GM23338 (cell line): ENCODE measurements around the gene PPIC. TPM values are rescaled to one million over a fixed set of nuclear protein-coding genes. Genes with fewer than 3 reads are reported as not detected.

Experiments
- ATAC-seq: fragments of 200-7000 bp; cut with Tn5 transposase; 3 replicates; pipeline ENCODE4 v1.9.1; 2020
- DNase-seq: peaks from one replicate; pipeline ENCODE4 v3.0.0-alpha.2; 2015; ENCODE audit warnings: low spot score
- H2AFZ ChIP-seq: fragments of 200-600 bp; sonication (generic); 2 replicates; pipeline ENCODE4 v1.8.0; 2016; ENCODE audit warnings: antibody characterized with exemption, mild to moderate bottlenecking, moderate library complexity
- H3F3A ChIP-seq: fragments of 200-600 bp; sonication (generic); replicated peaks from 2 replicates; pipeline ENCODE4 v1.8.0; 2017; ENCODE audit warnings: antibody characterized with exemption, mixed run types, low read depth
- H3K27ac ChIP-seq: fragments of 200-600 bp; sonication (generic); 2 replicates; pipeline ENCODE4 v1.6.1; 2016; ENCODE audit warnings: low read depth
- H3K27me3 ChIP-seq: fragments of 200-600 bp; sonication (generic); 2 replicates; pipeline ENCODE4 v1.8.0; 2016; ENCODE audit warnings: mild to moderate bottlenecking, mixed run types, moderate library complexity; ENCODE audit not compliant: insufficient read depth
- H3K36me3 ChIP-seq: fragments of 200-600 bp; sonication (generic); 2 replicates; pipeline ENCODE4 v1.8.0; 2016; ENCODE audit warnings: mild to moderate bottlenecking; ENCODE audit not compliant: insufficient read depth
- H3K4me1 ChIP-seq: fragments of 200-600 bp; sonication (generic); 2 replicates; pipeline ENCODE4 v1.8.0; 2016; ENCODE audit warnings: mild to moderate bottlenecking, moderate library complexity; ENCODE audit not compliant: insufficient read depth
- H3K4me2 ChIP-seq: fragments of 200-600 bp; sonication (generic); 2 replicates; pipeline ENCODE4 v1.7.1; 2017; ENCODE audit warnings: mixed run types
- H3K4me3 ChIP-seq: fragments of 200-600 bp; sonication (generic); 2 replicates; pipeline ENCODE4 v1.6.1; 2016; ENCODE audit warnings: mixed run types
- H3K79me2 ChIP-seq: fragments of 200-600 bp; sonication (generic); replicated peaks from 2 replicates; pipeline ENCODE4 v1.8.0; 2017; ENCODE audit warnings: mild to moderate bottlenecking; ENCODE audit not compliant: insufficient read depth
- H3K9me2 ChIP-seq: fragments of 200-600 bp; sonication (generic); 2 replicates; pipeline ENCODE4 v1.8.0; 2017; ENCODE audit not compliant: insufficient read depth
- H4K20me1 ChIP-seq: fragments of 200-600 bp; sonication (generic); replicated peaks from 2 replicates; pipeline ENCODE4 v1.8.0; 2017; ENCODE audit warnings: mild to moderate bottlenecking; ENCODE audit not compliant: insufficient read depth
- H3K27ac Mint-ChIP-seq: 2 replicates; pipeline ENCODE4 v1.8.0; 2020; ENCODE audit warnings: inconsistent platforms, mild to moderate bottlenecking, moderate library complexity, mixed read lengths
- H3K27me3 Mint-ChIP-seq: 3 replicates; pipeline ENCODE4 v1.8.0; 2022; ENCODE audit warnings: low read depth, mild to moderate bottlenecking, moderate library complexity, mixed read lengths, inconsistent platforms; ENCODE audit not compliant: insufficient read depth, poor library complexity
- H3K36me3 Mint-ChIP-seq: 3 replicates; pipeline ENCODE4 v1.8.0; 2021; ENCODE audit warnings: low read depth, mild to moderate bottlenecking, inconsistent platforms, moderate library complexity, mixed read lengths
- H3K4me1 Mint-ChIP-seq: 3 replicates; pipeline ENCODE4 v1.8.0; 2020; ENCODE audit warnings: mild to moderate bottlenecking, inconsistent platforms, mixed read lengths
- H3K4me3 Mint-ChIP-seq: 3 replicates; pipeline ENCODE4 v1.8.0; 2021; ENCODE audit warnings: moderate library complexity, mild to moderate bottlenecking, inconsistent platforms, mixed read lengths
- H3K9me3 Mint-ChIP-seq: 3 replicates; pipeline ENCODE4 v1.8.0; 2020; ENCODE audit warnings: moderate library complexity, mild to moderate bottlenecking, inconsistent platforms, mixed read lengths
- CREB1 ChIP-seq: fragments of 250-450 bp; sonication (Bioruptor Pico); IDR thresholded peaks from 2 replicates; pipeline ENCODE4 v1.5.0; 2020; ENCODE audit warnings: low read depth, mild to moderate bottlenecking, moderate library complexity
- EZH2 ChIP-seq: fragments of 200-600 bp; sonication (generic); IDR thresholded peaks from one replicate; pipeline ENCODE4 v1.8.0; 2017; ENCODE audit warnings: antibody characterized with exemption, mild to moderate bottlenecking, low read depth; ENCODE audit not compliant: unreplicated experiment
- EZH2phosphoT487 ChIP-seq: fragments of 200-600 bp; sonication (generic); IDR thresholded peaks from one replicate; pipeline ENCODE4 v1.8.1; 2018; ENCODE audit warnings: antibody characterized with exemption; ENCODE audit not compliant: unreplicated experiment
- JUNB ChIP-seq: IDR thresholded peaks from one replicate; pipeline ENCODE4 v1.6.1; 2016; ENCODE audit warnings: antibody characterized with exemption; ENCODE audit not compliant: unreplicated experiment
- NANOG ChIP-seq: IDR thresholded peaks from 2 replicates; pipeline ENCODE4 v1.6.1; 2016; ENCODE audit warnings: antibody characterized with exemption, borderline replicate concordance
- POLR2AphosphoS5 ChIP-seq: IDR thresholded peaks from 2 replicates; pipeline ENCODE4 v1.6.1; 2016; ENCODE audit warnings: antibody characterized with exemption, low read depth
- STAT1 ChIP-seq: IDR thresholded peaks from one replicate; pipeline ENCODE4 v1.6.1; 2016; ENCODE audit warnings: antibody characterized with exemption; ENCODE audit not compliant: unreplicated experiment
- ZNF114 ChIP-seq: fragments of 250-450 bp; sonication (Bioruptor Pico); IDR thresholded peaks from 2 replicates; pipeline ENCODE4 v1.5.0; 2020; ENCODE audit warnings: mild to moderate bottlenecking, moderate library complexity
- ZNF331 ChIP-seq: fragments of 250-450 bp; sonication (Bioruptor Pico); IDR thresholded peaks from 2 replicates; pipeline ENCODE4 v1.5.0; 2020; ENCODE audit warnings: low read depth, mild to moderate bottlenecking, moderate library complexity
- polyA plus RNA-seq: library from polyadenylated mRNA; unstranded; fragments of >200 nt; fragmentation: Nextera tagmentation; extraction: Ambion mirVana; gene quantifications from 2 replicates; pipeline ENCODE4 v1.2.1, GENCODE V29; 2016
- total RNA-seq: library from RNA; depleted of rRNA; stranded (reverse); fragments of >200 nt; shearing (Covaris generic); gene quantifications from 2 replicates; pipeline ENCODE4 v1.2.3, GENCODE V29; 2014
- TF ChIP-seq, protein P1 (sequence below): IDR thresholded peaks from 2 replicates; pipeline ENCODE4 v1.6.1; 2016; ENCODE audit warnings: antibody characterized with exemption
- TF ChIP-seq, protein P2 (sequence below), 2 experiments: fragments of 200-600 bp in 1 of 2; sonication (generic) in 1 of 2; conservative IDR thresholded peaks; 2 replicates each; pipeline versions ENCODE4 v1.5.1 to v1.6.1; 2016 to 2017; ENCODE audit warnings: antibody characterized with exemption in 2 of 2, low read depth in 2 of 2, mild to moderate bottlenecking in 2 of 2, moderate library complexity in 1 of 2
- TF ChIP-seq, protein P3 (sequence below): fragments of 250-450 bp; sonication (Bioruptor Pico); IDR thresholded peaks from 2 replicates; pipeline ENCODE4 v1.5.0; 2020; ENCODE audit warnings: mild to moderate bottlenecking, moderate library complexity
- TF ChIP-seq, protein P4 (sequence below): IDR thresholded peaks from one replicate; pipeline ENCODE4 v1.6.1; 2018; ENCODE audit warnings: antibody characterized with exemption; ENCODE audit not compliant: unreplicated experiment

The PPIC gene
- total and polyA plus RNA-seq, 2 experiments from 2014 or later = 13.9 to 21.0 TPM

DNA sequence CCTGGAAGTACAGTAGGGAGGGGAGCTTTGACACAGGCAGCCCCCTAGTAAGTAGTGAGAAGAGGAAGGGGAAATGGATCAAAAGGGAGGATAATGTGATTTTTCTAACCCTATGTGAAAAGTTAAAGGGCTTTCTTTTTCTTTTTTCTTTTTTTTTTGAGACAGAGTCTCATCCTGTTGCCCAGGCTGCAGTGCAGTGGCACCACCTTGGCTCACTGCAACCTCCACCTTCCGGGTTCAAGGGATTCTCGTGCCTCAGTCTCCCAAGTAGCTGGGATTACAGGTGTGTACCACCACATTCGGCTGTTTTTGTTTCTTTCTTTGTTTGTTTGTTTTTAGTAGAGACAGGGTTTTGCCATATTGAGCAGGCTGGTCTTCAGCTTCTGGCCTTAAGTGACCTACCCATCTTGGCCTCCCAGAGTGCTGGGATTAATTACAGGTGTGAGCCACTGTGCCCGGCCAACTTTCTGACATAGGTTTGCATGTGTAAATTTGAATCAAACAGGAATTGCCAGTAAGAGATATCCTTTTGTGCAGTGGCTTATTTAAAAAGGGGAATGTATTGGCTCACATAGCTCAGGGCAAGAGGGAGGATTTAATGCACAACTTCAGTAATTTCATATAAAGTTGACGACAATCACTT, 39.1 kb upstream of the PPIC start:
- H3K4me3 ChIP-seq = no peak overlapping the region
- TF ChIP-seq STAT1 = no peak
- no peak for TF ChIP-seq JUNB
- TF ChIP-seq POLR2AphosphoS5 = no peak
- no peak for TF ChIP-seq EZH2phosphoT487
- no peak for TF ChIP-seq ZNF331 (CRISPR knock-in tag)
- no peak for TF ChIP-seq EZH2
- TF ChIP-seq, protein P1, sequence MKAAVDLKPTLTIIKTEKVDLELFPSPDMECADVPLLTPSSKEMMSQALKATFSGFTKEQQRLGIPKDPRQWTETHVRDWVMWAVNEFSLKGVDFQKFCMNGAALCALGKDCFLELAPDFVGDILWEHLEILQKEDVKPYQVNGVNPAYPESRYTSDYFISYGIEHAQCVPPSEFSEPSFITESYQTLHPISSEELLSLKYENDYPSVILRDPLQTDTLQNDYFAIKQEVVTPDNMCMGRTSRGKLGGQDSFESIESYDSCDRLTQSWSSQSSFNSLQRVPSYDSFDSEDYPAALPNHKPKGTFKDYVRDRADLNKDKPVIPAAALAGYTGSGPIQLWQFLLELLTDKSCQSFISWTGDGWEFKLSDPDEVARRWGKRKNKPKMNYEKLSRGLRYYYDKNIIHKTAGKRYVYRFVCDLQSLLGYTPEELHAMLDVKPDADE = no peak
- TF ChIP-seq, protein P2, sequence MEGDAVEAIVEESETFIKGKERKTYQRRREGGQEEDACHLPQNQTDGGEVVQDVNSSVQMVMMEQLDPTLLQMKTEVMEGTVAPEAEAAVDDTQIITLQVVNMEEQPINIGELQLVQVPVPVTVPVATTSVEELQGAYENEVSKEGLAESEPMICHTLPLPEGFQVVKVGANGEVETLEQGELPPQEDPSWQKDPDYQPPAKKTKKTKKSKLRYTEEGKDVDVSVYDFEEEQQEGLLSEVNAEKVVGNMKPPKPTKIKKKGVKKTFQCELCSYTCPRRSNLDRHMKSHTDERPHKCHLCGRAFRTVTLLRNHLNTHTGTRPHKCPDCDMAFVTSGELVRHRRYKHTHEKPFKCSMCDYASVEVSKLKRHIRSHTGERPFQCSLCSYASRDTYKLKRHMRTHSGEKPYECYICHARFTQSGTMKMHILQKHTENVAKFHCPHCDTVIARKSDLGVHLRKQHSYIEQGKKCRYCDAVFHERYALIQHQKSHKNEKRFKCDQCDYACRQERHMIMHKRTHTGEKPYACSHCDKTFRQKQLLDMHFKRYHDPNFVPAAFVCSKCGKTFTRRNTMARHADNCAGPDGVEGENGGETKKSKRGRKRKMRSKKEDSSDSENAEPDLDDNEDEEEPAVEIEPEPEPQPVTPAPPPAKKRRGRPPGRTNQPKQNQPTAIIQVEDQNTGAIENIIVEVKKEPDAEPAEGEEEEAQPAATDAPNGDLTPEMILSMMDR (conservative IDR thresholded peaks at IDR 0.05; ENCODE audit: low read depth in 2 of 2) = no peak
- TF ChIP-seq NANOG = no peak
- TF ChIP-seq ZNF114 = no peak
- TF ChIP-seq, protein P3, sequence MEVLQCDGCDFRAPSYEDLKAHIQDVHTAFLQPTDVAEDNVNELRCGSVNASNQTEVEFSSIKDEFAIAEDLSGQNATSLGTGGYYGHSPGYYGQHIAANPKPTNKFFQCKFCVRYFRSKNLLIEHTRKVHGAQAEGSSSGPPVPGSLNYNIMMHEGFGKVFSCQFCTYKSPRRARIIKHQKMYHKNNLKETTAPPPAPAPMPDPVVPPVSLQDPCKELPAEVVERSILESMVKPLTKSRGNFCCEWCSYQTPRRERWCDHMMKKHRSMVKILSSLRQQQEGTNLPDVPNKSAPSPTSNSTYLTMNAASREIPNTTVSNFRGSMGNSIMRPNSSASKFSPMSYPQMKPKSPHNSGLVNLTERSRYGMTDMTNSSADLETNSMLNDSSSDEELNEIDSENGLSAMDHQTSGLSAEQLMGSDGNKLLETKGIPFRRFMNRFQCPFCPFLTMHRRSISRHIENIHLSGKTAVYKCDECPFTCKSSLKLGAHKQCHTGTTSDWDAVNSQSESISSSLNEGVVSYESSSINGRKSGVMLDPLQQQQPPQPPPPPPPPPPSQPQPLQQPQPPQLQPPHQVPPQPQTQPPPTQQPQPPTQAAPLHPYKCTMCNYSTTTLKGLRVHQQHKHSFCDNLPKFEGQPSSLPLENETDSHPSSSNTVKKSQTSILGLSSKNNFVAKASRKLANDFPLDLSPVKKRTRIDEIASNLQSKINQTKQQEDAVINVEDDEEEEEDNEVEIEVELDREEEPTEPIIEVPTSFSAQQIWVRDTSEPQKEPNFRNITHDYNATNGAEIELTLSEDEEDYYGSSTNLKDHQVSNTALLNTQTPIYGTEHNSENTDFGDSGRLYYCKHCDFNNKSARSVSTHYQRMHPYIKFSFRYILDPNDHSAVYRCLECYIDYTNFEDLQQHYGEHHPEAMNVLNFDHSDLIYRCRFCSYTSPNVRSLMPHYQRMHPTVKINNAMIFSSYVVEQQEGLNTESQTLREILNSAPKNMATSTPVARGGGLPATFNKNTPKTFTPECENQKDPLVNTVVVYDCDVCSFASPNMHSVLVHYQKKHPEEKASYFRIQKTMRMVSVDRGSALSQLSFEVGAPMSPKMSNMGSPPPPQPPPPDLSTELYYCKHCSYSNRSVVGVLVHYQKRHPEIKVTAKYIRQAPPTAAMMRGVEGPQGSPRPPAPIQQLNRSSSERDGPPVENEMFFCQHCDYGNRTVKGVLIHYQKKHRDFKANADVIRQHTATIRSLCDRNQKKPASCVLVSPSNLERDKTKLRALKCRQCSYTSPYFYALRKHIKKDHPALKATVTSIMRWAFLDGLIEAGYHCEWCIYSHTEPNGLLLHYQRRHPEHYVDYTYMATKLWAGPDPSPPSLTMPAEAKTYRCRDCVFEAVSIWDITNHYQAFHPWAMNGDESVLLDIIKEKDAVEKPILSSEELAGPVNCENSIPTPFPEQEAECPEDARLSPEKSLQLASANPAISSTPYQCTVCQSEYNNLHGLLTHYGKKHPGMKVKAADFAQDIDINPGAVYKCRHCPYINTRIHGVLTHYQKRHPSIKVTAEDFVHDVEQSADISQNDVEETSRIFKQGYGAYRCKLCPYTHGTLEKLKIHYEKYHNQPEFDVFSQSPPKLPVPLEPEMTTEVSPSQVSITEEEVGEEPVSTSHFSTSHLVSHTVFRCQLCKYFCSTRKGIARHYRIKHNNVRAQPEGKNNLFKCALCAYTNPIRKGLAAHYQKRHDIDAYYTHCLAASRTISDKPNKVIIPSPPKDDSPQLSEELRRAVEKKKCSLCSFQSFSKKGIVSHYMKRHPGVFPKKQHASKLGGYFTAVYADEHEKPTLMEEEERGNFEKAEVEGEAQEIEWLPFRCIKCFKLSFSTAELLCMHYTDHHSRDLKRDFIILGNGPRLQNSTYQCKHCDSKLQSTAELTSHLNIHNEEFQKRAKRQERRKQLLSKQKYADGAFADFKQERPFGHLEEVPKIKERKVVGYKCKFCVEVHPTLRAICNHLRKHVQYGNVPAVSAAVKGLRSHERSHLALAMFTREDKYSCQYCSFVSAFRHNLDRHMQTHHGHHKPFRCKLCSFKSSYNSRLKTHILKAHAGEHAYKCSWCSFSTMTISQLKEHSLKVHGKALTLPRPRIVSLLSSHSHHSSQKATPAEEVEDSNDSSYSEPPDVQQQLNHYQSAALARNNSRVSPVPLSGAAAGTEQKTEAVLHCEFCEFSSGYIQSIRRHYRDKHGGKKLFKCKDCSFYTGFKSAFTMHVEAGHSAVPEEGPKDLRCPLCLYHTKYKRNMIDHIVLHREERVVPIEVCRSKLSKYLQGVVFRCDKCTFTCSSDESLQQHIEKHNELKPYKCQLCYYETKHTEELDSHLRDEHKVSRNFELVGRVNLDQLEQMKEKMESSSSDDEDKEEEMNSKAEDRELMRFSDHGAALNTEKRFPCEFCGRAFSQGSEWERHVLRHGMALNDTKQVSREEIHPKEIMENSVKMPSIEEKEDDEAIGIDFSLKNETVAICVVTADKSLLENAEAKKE (CRISPR knock-in tag) = no peak
- TF ChIP-seq, protein P4, sequence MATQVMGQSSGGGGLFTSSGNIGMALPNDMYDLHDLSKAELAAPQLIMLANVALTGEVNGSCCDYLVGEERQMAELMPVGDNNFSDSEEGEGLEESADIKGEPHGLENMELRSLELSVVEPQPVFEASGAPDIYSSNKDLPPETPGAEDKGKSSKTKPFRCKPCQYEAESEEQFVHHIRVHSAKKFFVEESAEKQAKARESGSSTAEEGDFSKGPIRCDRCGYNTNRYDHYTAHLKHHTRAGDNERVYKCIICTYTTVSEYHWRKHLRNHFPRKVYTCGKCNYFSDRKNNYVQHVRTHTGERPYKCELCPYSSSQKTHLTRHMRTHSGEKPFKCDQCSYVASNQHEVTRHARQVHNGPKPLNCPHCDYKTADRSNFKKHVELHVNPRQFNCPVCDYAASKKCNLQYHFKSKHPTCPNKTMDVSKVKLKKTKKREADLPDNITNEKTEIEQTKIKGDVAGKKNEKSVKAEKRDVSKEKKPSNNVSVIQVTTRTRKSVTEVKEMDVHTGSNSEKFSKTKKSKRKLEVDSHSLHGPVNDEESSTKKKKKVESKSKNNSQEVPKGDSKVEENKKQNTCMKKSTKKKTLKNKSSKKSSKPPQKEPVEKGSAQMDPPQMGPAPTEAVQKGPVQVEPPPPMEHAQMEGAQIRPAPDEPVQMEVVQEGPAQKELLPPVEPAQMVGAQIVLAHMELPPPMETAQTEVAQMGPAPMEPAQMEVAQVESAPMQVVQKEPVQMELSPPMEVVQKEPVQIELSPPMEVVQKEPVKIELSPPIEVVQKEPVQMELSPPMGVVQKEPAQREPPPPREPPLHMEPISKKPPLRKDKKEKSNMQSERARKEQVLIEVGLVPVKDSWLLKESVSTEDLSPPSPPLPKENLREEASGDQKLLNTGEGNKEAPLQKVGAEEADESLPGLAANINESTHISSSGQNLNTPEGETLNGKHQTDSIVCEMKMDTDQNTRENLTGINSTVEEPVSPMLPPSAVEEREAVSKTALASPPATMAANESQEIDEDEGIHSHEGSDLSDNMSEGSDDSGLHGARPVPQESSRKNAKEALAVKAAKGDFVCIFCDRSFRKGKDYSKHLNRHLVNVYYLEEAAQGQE = no peak
- no peak for TF ChIP-seq CREB1
- no peaks in the 10 kb centered on the region for H3K4me1 Mint-ChIP-seq
- no peak overlapping the region for H3K27ac ChIP-seq
- H3K27me3 ChIP-seq = no peaks in the 10 kb centered on the region
- no peaks in the 10 kb centered on the region for H3K36me3 ChIP-seq
- H3K79me2 ChIP-seq = no peaks in the 10 kb centered on the region
- DNase-seq (no peak), ATAC-seq (no peak)
- H3K27ac Mint-ChIP-seq = no peak overlapping the region
- peaks cover 1% of the 10 kb centered on the region for H3K27me3 Mint-ChIP-seq
- no peaks in the 10 kb centered on the region for H3F3A ChIP-seq
- H3K36me3 Mint-ChIP-seq = no peaks in the 10 kb centered on the region
- H4K20me1 ChIP-seq = no peaks in the 10 kb centered on the region
- no peaks in the 10 kb centered on the region for H3K9me3 Mint-ChIP-seq
- no peaks in the 10 kb centered on the region for H3K4me1 ChIP-seq
- H3K4me2 ChIP-seq = no peak overlapping the region
- H2AFZ ChIP-seq = no peak overlapping the region
- no peaks in the 10 kb centered on the region for H3K9me2 ChIP-seq
- H3K4me3 Mint-ChIP-seq = no peak overlapping the region
